ENCODE measurements around the gene TTC33.
A peak's percentile ranks its signal among the peaks of the same experiment; 100 is the strongest.

DNA sequence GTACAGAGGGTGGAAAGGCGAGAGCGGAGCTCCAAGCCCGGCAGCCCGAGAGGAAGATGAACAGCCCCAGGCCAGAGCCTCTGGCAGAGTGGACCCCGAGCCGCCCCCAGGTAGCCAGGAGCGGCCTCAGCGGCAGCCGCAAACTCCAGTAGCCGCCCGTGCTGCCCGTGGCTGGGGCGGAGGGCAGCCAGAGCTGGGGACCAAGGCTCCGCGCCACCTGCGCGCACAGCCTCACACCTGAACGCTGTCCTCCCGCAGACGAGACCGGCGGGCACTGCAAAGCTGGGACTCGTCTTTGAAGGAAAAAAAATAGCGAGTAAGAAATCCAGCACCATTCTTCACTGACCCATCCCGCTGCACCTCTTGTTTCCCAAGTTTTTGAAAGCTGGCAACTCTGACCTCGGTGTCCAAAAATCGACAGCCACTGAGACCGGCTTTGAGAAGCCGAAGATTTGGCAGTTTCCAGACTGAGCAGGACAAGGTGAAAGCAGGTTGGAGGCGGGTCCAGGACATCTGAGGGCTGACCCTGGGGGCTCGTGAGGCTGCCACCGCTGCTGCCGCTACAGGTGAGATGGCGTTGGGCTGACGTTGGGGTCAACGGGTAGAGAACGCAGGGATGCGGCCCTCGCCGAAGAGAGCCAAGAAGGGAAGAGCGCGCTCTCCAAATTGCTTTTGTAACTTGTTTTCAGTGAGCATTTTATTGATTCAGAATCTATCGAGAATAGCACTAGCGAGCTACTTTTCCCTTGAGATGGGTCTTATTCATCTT is 75.7 kb downstream of the TTC33 start, which contains the start of gene PTGER4:
- TF ChIP-seq, protein P1, sequence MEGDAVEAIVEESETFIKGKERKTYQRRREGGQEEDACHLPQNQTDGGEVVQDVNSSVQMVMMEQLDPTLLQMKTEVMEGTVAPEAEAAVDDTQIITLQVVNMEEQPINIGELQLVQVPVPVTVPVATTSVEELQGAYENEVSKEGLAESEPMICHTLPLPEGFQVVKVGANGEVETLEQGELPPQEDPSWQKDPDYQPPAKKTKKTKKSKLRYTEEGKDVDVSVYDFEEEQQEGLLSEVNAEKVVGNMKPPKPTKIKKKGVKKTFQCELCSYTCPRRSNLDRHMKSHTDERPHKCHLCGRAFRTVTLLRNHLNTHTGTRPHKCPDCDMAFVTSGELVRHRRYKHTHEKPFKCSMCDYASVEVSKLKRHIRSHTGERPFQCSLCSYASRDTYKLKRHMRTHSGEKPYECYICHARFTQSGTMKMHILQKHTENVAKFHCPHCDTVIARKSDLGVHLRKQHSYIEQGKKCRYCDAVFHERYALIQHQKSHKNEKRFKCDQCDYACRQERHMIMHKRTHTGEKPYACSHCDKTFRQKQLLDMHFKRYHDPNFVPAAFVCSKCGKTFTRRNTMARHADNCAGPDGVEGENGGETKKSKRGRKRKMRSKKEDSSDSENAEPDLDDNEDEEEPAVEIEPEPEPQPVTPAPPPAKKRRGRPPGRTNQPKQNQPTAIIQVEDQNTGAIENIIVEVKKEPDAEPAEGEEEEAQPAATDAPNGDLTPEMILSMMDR (IDR thresholded peaks at IDR 0.05): peak in 1 of 4 experiments; percentile 24
- TF ChIP-seq POLR2A (IDR thresholded peaks at IDR 0.05): peak; percentile 83 to 95
